ENCODE results near the gene SNTG2. TPM values are rescaled to one million over a fixed set of nuclear protein-coding genes. Genes with fewer than 3 reads are reported as not detected.
"Not testable (repeated sequence)": the region's sequence is repeated elsewhere in the genome, so short reads cannot be mapped to it uniquely, and the experiment has no call there.

Gene SNTG2
- total and polyA plus RNA-seq, 4 donors = 1.5 to 4.2 (median 1.9) TPM

DNA sequence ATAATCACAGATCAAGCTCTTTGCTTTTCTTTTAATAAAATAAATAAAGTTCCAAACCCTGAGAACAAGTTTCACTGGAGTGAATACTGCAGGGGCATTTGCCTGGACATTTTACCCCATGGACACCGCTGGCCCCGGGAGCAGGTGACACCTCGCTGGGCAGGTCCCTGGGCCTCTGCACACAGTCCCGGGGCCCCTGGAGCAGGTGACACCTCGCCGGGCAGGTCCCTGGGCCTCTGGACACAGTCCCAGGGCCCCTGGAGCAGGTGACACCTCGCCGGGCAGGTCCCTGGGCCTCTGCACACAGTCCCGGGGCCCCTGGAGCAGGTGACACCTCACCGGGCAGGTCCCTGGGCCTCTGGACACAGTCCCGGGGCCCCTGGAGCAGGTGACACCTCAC lies 464.3 kb downstream of the SNTG2 start:
- not testable (repeated sequence) for DNase-seq (ENCODE audit: low read depth in 4 of 6, low spot score in 6 of 6); H3K27ac ChIP-seq (ENCODE audit: low read depth, low read length); H3K9me3 ChIP-seq (ENCODE audit: control insufficient read depth, insufficient read depth, low read length); H3K36me3 ChIP-seq (ENCODE audit: control insufficient read depth, insufficient read depth, low read length); H3K27me3 ChIP-seq (ENCODE audit: control insufficient read depth, insufficient read depth, low read length); H3K4me3 ChIP-seq (ENCODE audit: low read depth, low read length)
- WGBS (ENCODE audit: insufficient coverage) = 90% methylated on average over 11 of the region's 11 CpGs
- peaks cover 13% of the 10 kb centered on the region for H3K4me1 ChIP-seq (ENCODE audit: control insufficient read depth, insufficient read depth, low read length)

DNA sequence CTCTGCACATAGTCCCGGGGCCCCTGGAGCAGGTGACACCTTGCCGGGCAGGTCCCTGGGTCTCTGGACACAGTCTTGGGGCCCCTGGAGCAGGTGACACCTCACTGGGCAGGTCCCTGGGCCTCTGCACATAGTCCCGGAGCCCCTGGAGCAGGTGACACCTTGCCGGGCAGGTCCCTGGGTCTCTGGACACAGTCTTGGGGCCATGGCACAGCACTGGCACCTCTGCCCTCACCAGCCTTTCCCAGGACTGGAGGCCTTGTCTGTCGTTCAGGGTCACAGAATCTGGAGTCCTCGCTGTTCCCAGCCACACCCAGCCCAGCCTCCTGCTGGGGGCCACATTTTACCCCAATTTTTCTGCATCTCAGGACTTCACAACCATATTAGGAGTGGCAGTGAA lies 464.9 kb downstream of the SNTG2 start:
- no peaks in the 10 kb centered on the region for H3K9me3 ChIP-seq (ENCODE audit: control insufficient read depth, insufficient read depth, low read length)
- 95% methylated on average over 6 of the region's 6 CpGs for WGBS (ENCODE audit: insufficient coverage)
- no peaks in the 10 kb centered on the region for H3K27me3 ChIP-seq (ENCODE audit: control insufficient read depth, insufficient read depth, low read length)
- peaks cover 13% of the 10 kb centered on the region for H3K4me1 ChIP-seq (ENCODE audit: control insufficient read depth, insufficient read depth, low read length)
- no peaks in the 10 kb centered on the region for H3K36me3 ChIP-seq (ENCODE audit: control insufficient read depth, insufficient read depth, low read length)
- H3K4me3 ChIP-seq (ENCODE audit: low read depth, low read length) = no peak overlapping the region
- H3K27ac ChIP-seq (ENCODE audit: low read depth, low read length) = no peak overlapping the region
- DNase-seq (ENCODE audit: low read depth in 4 of 6, low spot score in 6 of 6) = no peak

Data from spinal cord (tissue), 10 donors.